ENCODE results near the gene COLEC12.
"Not testable (repeated sequence)": the region's sequence is repeated elsewhere in the genome, so short reads cannot be mapped to it uniquely, and the experiment has no call there.

Gene COLEC12

GRCh38 chr18:407191-407590 lies 93.3 kb downstream of the COLEC12 start:
- no peak for DNase-seq

- no peak for DNase-seq
These were observed 93.8 kb downstream of the COLEC12 start for GRCh38 chr18:406677-407076.

- not testable (repeated sequence) for DNase-seq
These were observed 95.5 kb downstream of the COLEC12 start for GRCh38 chr18:405006-405405.

- DNase-seq = no peak
These were observed 96.4 kb downstream of the COLEC12 start for GRCh38 chr18:404061-404636.

- no peak for DNase-seq
These were observed 98.4 kb downstream of the COLEC12 start for GRCh38 chr18:402129-402528.

- DNase-seq = no peak
These were observed 100.0 kb downstream of the COLEC12 start for GRCh38 chr18:400456-400855.

- no peak for DNase-seq
These were observed 100.8 kb downstream of the COLEC12 start for GRCh38 chr18:399631-400135.

- peak in 2 of 3 experiments; percentile 47 to 71 for DNase-seq
These were observed 101.4 kb downstream of the COLEC12 start for GRCh38 chr18:398935-399630.

GRCh38 chr18:396556-396955 lies 103.9 kb downstream of the COLEC12 start:
- no peak for DNase-seq

GRCh38 chr18:396251-396555 lies 104.3 kb downstream of the COLEC12 start:
- no peak for DNase-seq

GRCh38 chr18:395456-396250 lies 104.8 kb downstream of the COLEC12 start:
- peak in 2 of 3 experiments; percentile 59 to 84 for DNase-seq

GRCh38 chr18:394987-395362 lies 105.5 kb downstream of the COLEC12 start:
- peak in 1 of 3 experiments; percentile 40 for DNase-seq

GRCh38 chr18:394262-394986 lies 106.1 kb downstream of the COLEC12 start:
- peak in 1 of 3 experiments; percentile 40 for DNase-seq

- DNase-seq = no peak
These were observed 106.9 kb downstream of the COLEC12 start for GRCh38 chr18:393574-393957.

GRCh38 chr18:392928-393573 lies 107.5 kb downstream of the COLEC12 start:
- peak in 1 of 3 experiments; percentile 5 for DNase-seq

GRCh38 chr18:390741-391478 lies 109.6 kb downstream of the COLEC12 start:
- no peak for DNase-seq

GRCh38 chr18:389658-390357 lies 110.7 kb downstream of the COLEC12 start:
- no peak for DNase-seq

GRCh38 chr18:388200-388599 lies 112.3 kb downstream of the COLEC12 start:
- DNase-seq = no peak

GRCh38 chr18:386994-387393 lies 113.5 kb downstream of the COLEC12 start:
- no peak for DNase-seq

- DNase-seq = no peak
These were observed 115.6 kb downstream of the COLEC12 start for GRCh38 chr18:384897-385296.

GRCh38 chr18:383135-383534 lies 117.4 kb downstream of the COLEC12 start:
- no peak for DNase-seq

Data from NCI-H1417 (cell line).